H9 (cell line): ENCODE measurements around the gene TMEM222. TPM values are rescaled to one million over a fixed set of nuclear protein-coding genes. Genes with fewer than 3 reads are reported as not detected.

Experiments
- DNase-seq: peaks from one replicate; pipeline ENCODE4 v3.0.0-alpha.2; 2017
- H2AFZ ChIP-seq: one replicate; pipeline ENCODE4 v1.6.1; 2013; ENCODE audit warnings: mild to moderate bottlenecking, low read length, control low read depth, moderate library complexity
- H2AK5ac ChIP-seq: 2 replicates; pipeline ENCODE4 v1.6.1; 2013; ENCODE audit warnings: low read length, control low read depth, mixed read lengths; ENCODE audit not compliant: insufficient read length
- H2BK120ac ChIP-seq: one replicate; pipeline ENCODE4 v1.6.1; 2013; ENCODE audit warnings: low read depth, mild to moderate bottlenecking, low read length, control low read depth, inconsistent platforms; ENCODE audit not compliant: poor library complexity, severe bottlenecking
- H2BK12ac ChIP-seq: 2 replicates; pipeline ENCODE4 v1.6.1; 2013; ENCODE audit warnings: low read length, control low read depth, mixed read lengths, low read depth; ENCODE audit not compliant: insufficient read length
- H2BK15ac ChIP-seq: 2 replicates; pipeline ENCODE4 v1.6.1; 2013; ENCODE audit warnings: low read depth, low read length, control low read depth
- H2BK20ac ChIP-seq: one replicate; pipeline ENCODE4 v1.6.1; 2013; ENCODE audit warnings: low read depth, mild to moderate bottlenecking, low read length, control low read depth, inconsistent platforms; ENCODE audit not compliant: poor library complexity, severe bottlenecking
- H2BK5ac ChIP-seq: 2 replicates; pipeline ENCODE4 v1.6.1; 2013; ENCODE audit warnings: low read length, control low read depth, mixed read lengths; ENCODE audit not compliant: insufficient read length
- H3K14ac ChIP-seq: 2 replicates; pipeline ENCODE4 v1.6.1; 2013; ENCODE audit warnings: low read length, control low read depth; ENCODE audit not compliant: insufficient read depth
- H3K18ac ChIP-seq: 2 replicates; pipeline ENCODE4 v1.6.1; 2013; ENCODE audit warnings: low read depth, mild to moderate bottlenecking, mixed read lengths, low read length, control low read depth; ENCODE audit not compliant: insufficient read length
- H3K23ac ChIP-seq: 2 replicates; pipeline ENCODE4 v1.6.1; 2013; ENCODE audit warnings: low read length, control low read depth, mixed read lengths, low read depth; ENCODE audit not compliant: insufficient read length
- H3K23me2 ChIP-seq: 2 replicates; pipeline ENCODE4 v1.6.1; 2013; ENCODE audit warnings: low read depth, mild to moderate bottlenecking, mixed read lengths, low read length, control low read depth; ENCODE audit not compliant: insufficient read length, poor library complexity, severe bottlenecking
- H3K27ac ChIP-seq: 2 replicates; pipeline ENCODE4 v1.5.1; 2013; ENCODE audit warnings: low read length, control low read depth, mixed read lengths, low read depth; ENCODE audit not compliant: insufficient read length
- H3K27me3 ChIP-seq: 2 replicates; pipeline ENCODE4 v1.6.1; 2013; ENCODE audit warnings: low read length, control low read depth, inconsistent platforms; ENCODE audit not compliant: insufficient read depth
- H3K4ac ChIP-seq: 2 replicates; pipeline ENCODE4 v1.6.1; 2013; ENCODE audit warnings: low read depth, mild to moderate bottlenecking, control low read depth, inconsistent platforms, low read length, moderate library complexity
- H3K4me1 ChIP-seq: 2 replicates; pipeline ENCODE4 v1.6.1; 2013; ENCODE audit warnings: low read length, control low read depth, inconsistent platforms; ENCODE audit not compliant: insufficient read depth
- H3K4me2 ChIP-seq: 2 replicates; pipeline ENCODE4 v1.6.1; 2013; ENCODE audit warnings: low read length, control low read depth, mixed read lengths; ENCODE audit not compliant: insufficient read length, insufficient read depth
- H3K56ac ChIP-seq: 2 replicates; pipeline ENCODE4 v1.6.1; 2013; ENCODE audit warnings: low read depth, mild to moderate bottlenecking, mixed read lengths, low read length, control low read depth; ENCODE audit not compliant: insufficient read length
- H3K79me1 ChIP-seq: 2 replicates; pipeline ENCODE4 v1.6.1; 2013; ENCODE audit warnings: low read depth, mild to moderate bottlenecking, moderate library complexity, low read length, control low read depth, inconsistent platforms; ENCODE audit not compliant: insufficient read depth, poor library complexity, severe bottlenecking
- H3K79me2 ChIP-seq: 2 replicates; pipeline ENCODE4 v1.6.1; 2013; ENCODE audit warnings: low read length, control low read depth, inconsistent platforms; ENCODE audit not compliant: insufficient read depth
- H3K9ac ChIP-seq: 2 replicates; pipeline ENCODE4 v1.6.1; 2013; ENCODE audit warnings: low read length, control low read depth, mixed read lengths; ENCODE audit not compliant: insufficient read length; ENCODE audit errors: extremely low read depth
- H3K9me3 ChIP-seq: one replicate; pipeline ENCODE4 v1.6.1; 2013; ENCODE audit warnings: low read depth, low read length, inconsistent platforms; ENCODE audit not compliant: control insufficient read depth
- H3T11ph ChIP-seq: one replicate; pipeline ENCODE4 v1.6.1; 2013; ENCODE audit warnings: mild to moderate bottlenecking, low read length, control low read depth, inconsistent platforms
- H4K20me1 ChIP-seq: one replicate; pipeline ENCODE4 v1.6.1; 2013; ENCODE audit not compliant: control insufficient read depth, insufficient read length, insufficient read depth
- H4K5ac ChIP-seq: 2 replicates; pipeline ENCODE4 v1.6.1; 2013; ENCODE audit warnings: low read depth, mild to moderate bottlenecking, mixed read lengths, low read length, control low read depth; ENCODE audit not compliant: insufficient read length
- H4K8ac ChIP-seq: replicated peaks from 2 replicates; pipeline ENCODE4 v1.6.1; 2013; ENCODE audit warnings: low read length, control low read depth, mixed read lengths, low read depth; ENCODE audit not compliant: insufficient read length
- H4K91ac ChIP-seq: 2 replicates; pipeline ENCODE4 v1.6.1; 2013; ENCODE audit warnings: low read depth, mild to moderate bottlenecking, moderate library complexity, mixed read lengths, low read length, control low read depth; ENCODE audit not compliant: insufficient read length
- H3K27ac Mint-ChIP-seq, 3 experiments: 2 replicates in 2 of 3; 3 replicates in 1 of 3; pipeline ENCODE4 v1.8.0; 2020 to 2021; ENCODE audit warnings: mixed read lengths in 3 of 3, mild to moderate bottlenecking in 1 of 3, moderate library complexity in 1 of 3
- H3K27me3 Mint-ChIP-seq: 2 replicates; pipeline ENCODE4 v1.8.0; 2021; ENCODE audit warnings: low read depth, mild to moderate bottlenecking, moderate library complexity, mixed read lengths
- H3K36me3 Mint-ChIP-seq, 3 experiments: 2 replicates in 2 of 3; 3 replicates in 1 of 3; pipeline ENCODE4 v1.8.0; 2020 to 2021; ENCODE audit warnings: low read depth in 3 of 3, mixed read lengths in 3 of 3; ENCODE audit not compliant: insufficient read depth in 1 of 3
- H3K4me1 Mint-ChIP-seq, 2 experiments: 2 replicates each; pipeline ENCODE4 v1.8.0; 2020; ENCODE audit warnings: mixed read lengths in 2 of 2
- H3K4me3 Mint-ChIP-seq, 2 experiments: 2 replicates in 1 of 2; 3 replicates in 1 of 2; pipeline ENCODE4 v1.8.0; 2020 to 2021; ENCODE audit warnings: mild to moderate bottlenecking in 2 of 2, mixed read lengths in 2 of 2, moderate library complexity in 1 of 2
- H3K9me3 Mint-ChIP-seq, 2 experiments: 2 replicates in 1 of 2; 3 replicates in 1 of 2; pipeline ENCODE4 v1.8.0; 2020; ENCODE audit warnings: mild to moderate bottlenecking in 2 of 2, mixed read lengths in 2 of 2, moderate library complexity in 1 of 2
- CTCF ChIP-seq: fragments of 200-600 bp; sonication (generic); conservative IDR thresholded peaks from 3 replicates; pipeline ENCODE4 v1.8.0; 2021; ENCODE audit warnings: antibody characterized with exemption, mild to moderate bottlenecking
- WGBS: extraction: QIAGEN DNeasy Blood & Tissue Kit; methylation state at CpG from one replicate; pipeline ENCODE4 v1.1.7; 2013; ENCODE audit warnings: missing lambda C conversion rate, low lambda C conversion rate, mixed read lengths; ENCODE audit not compliant: insufficient read length; ENCODE audit errors: extremely low coverage; 5-methylcytosine and 5-hydroxymethylcytosine counted together
- total RNA-seq: library from RNA; stranded (reverse); gene quantifications from 2 replicates; pipeline ENCODE4 v1.2.1, GENCODE V29; 2021

Gene TMEM222
- total RNA-seq, 1 experiment from 2014 or later: 36.8 TPM

GRCh38 chr1:27302612-27303011 lies 19.4 kb upstream of the TMEM222 start:
- Mint-ChIP-seq H3K36me3 (peaks cover 0 to 10% (median 4%) of the 10 kb centered on the region in 3 experiments; a peak in 4 of 7 replicates), H3K27me3 (no peaks in the 10 kb centered on the region), H3K4me1 (peaks cover 42 to 52% of the 10 kb centered on the region in 2 experiments), H3K9me3 (no peaks in the 10 kb centered on the region), H3K4me3 (no peak overlapping the region), H3K27ac (no peak overlapping the region; a peak in 1 of 7 replicates)
- Histone ChIP-seq H3K4me2 (no peak overlapping the region), H2BK15ac (no peak overlapping the region), H2BK20ac (no peak overlapping the region), H3K79me2 (no peaks in the 10 kb centered on the region), H3K56ac (no peak overlapping the region), H3K23ac (no peak overlapping the region), H4K91ac (no peak overlapping the region), H3K79me1 (no peaks in the 10 kb centered on the region), H4K20me1 (no peaks in the 10 kb centered on the region), H2AK5ac (no peak overlapping the region), H3K4me1 (peaks cover 12% of the 10 kb centered on the region; the same call in 1 of the 2 replicates), H2AFZ (no peak overlapping the region), H3K9me3 (no peaks in the 10 kb centered on the region), H2BK120ac (no peak overlapping the region), H3K4ac (no peak overlapping the region), H3K14ac (no peak overlapping the region), H3K23me2 (no peaks in the 10 kb centered on the region), H3K9ac (no peak overlapping the region), H3K27me3 (no peaks in the 10 kb centered on the region), H3K18ac (no peak overlapping the region), H2BK5ac (no peak overlapping the region), H3T11ph (no peak overlapping the region), H4K5ac (no peak overlapping the region), H2BK12ac (no peak overlapping the region), H3K27ac (no peak overlapping the region), H4K8ac (no peak overlapping the region)
- TF ChIP-seq CTCF: no peak
- no peak for DNase-seq
- WGBS: no CpG with 5 or more reads among the region's 2 CpGs
